Small intestine (tissue), 7 donors: ENCODE data around the gene FAT2. TPM values are rescaled to one million over a fixed set of nuclear protein-coding genes. Genes with fewer than 3 reads are reported as not detected.

Experiments
- DNase-seq, 2 donors: peaks; one replicate each; pipeline versions ENCODE4 v3.0.0 to v3.0.0-alpha.2; 2013
- FAIRE-seq: peaks from 2 replicates; lab custom pipeline; 2012; peaks lifted over from hg19 to GRCh38; lab: Jason Lieb, UNC
- H3K27ac ChIP-seq, 3 donors: one replicate each; pipeline ENCODE4 v1.5.1; 2013; ENCODE audit warnings: low read length in 2 of 3, mild to moderate bottlenecking in 2 of 3, control low read depth in 1 of 3, inconsistent platforms in 1 of 3, low read depth in 1 of 3, moderate library complexity in 1 of 3
- H3K27me3 ChIP-seq, 3 donors: one replicate each; pipeline ENCODE4 v1.6.1; 2013; ENCODE audit warnings: low read length in 3 of 3, inconsistent platforms in 1 of 3; ENCODE audit not compliant: control insufficient read depth in 3 of 3, insufficient read depth in 3 of 3
- H3K36me3 ChIP-seq, 3 donors: one replicate each; pipeline ENCODE4 v1.6.1; 2013; ENCODE audit warnings: low read length in 3 of 3, inconsistent platforms in 1 of 3, low read depth in 1 of 3, mild to moderate bottlenecking in 1 of 3, moderate library complexity in 1 of 3; ENCODE audit not compliant: control insufficient read depth in 3 of 3, insufficient read depth in 2 of 3
- H3K4me1 ChIP-seq, 3 donors: one replicate each; pipeline ENCODE4 v1.6.1; 2013; ENCODE audit warnings: low read length in 2 of 3, inconsistent platforms in 1 of 3, low read depth in 1 of 3, mild to moderate bottlenecking in 1 of 3, moderate library complexity in 1 of 3; ENCODE audit not compliant: control insufficient read depth in 3 of 3, insufficient read depth in 2 of 3
- H3K4me3 ChIP-seq, 3 donors: one replicate each; pipeline ENCODE4 v1.5.1; 2013; ENCODE audit warnings: low read length in 3 of 3, control low read depth in 1 of 3, inconsistent platforms in 1 of 3, low read depth in 1 of 3, mild to moderate bottlenecking in 1 of 3, moderate library complexity in 1 of 3
- H3K9me3 ChIP-seq, 2 donors: one replicate each; pipeline ENCODE4 v1.6.1; 2013; ENCODE audit warnings: low read depth in 1 of 2, low read length in 1 of 2; ENCODE audit not compliant: control insufficient read depth in 2 of 2, insufficient read depth in 1 of 2
- WGBS, 3 donors: extraction: QIAGEN DNeasy Blood & Tissue Kit; methylation state at CpG; one replicate each; pipeline ENCODE4 v1.1.7; 2013; 5-methylcytosine and 5-hydroxymethylcytosine counted together
- polyA plus RNA-seq, 4 donors: library from polyadenylated mRNA; stranded (reverse) in 3 of 4; unstranded in 1 of 4; fragments of 200-250 nt in 3 of 4; fragments of 120-200 nt in 1 of 4; gene quantifications; one replicate each; pipeline versions ENCODE4 v1.2.1 to v1.2.3, GENCODE V29; 2013
- donor health status: healthy with polysubstance abuse.
- donor health status: control.
- donor health status: control.
- donor health status: Bipolar disorder and iron deficiency.
- donor health status: healthy.

Gene FAT2
- polyA plus RNA-seq, 4 donors: 0.01 to 0.49 TPM; not detected in 2

DNA sequence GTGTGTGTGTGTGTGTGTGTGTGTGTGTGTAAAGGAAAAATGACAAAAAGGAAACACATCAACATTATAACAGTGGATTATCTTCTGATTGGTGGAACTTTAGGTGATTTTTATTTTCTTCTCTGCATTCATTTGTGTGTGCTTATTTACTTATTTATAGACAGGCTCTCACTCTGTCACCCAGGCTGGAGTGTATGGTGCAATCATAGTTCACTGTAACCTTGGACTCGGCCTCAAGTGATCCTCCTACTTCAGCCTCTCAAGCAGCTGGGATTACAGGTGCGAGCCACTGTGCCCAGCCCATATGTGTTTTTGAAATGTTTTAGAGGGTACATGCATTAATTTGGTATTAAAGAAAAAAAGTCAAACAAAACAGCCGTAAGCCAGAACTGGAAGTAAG, 39.1 kb downstream of the FAT2 start:
- DNase-seq: no peak
- H3K4me3 ChIP-seq: no peak overlapping the region
- no peaks in the 10 kb centered on the region for H3K27me3 ChIP-seq
- WGBS, 3 donors: 89 to 95% (median 89%) methylated on average over 3 of the region's 3 CpGs
- FAIRE-seq: no peak
- H3K36me3 ChIP-seq: no peaks in the 10 kb centered on the region
- H3K4me1 ChIP-seq: no peaks in the 10 kb centered on the region
- no peaks in the 10 kb centered on the region for H3K9me3 ChIP-seq
- H3K27ac ChIP-seq: no peak overlapping the region

DNA sequence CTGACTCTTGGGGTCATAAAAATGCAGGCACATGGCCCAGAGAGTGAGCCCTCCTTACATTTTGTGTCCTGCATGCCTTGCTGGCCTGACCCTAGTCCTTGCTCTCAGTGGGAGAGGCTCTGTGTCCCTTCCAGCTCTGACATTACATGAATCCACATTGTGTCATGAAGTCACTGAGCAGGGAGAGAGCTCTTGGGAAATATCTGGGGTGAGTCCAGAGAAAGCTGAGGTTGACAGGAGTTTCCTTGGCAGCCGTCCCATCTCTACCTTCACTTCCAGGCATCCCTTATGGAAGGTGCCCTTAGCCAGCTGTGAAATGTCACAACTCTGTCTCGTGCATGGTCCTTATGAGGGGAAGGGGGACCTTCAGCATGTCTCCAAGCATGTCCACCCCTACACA, 41.0 kb downstream of the FAT2 start:
- FAIRE-seq (no peak), DNase-seq (no peak)
- no peaks in the 10 kb centered on the region for H3K9me3 ChIP-seq
- WGBS, 3 donors: 69 to 88% (median 74%) methylated on average over 2 of the region's 2 CpGs
- no peak overlapping the region for H3K27ac ChIP-seq
- no peaks in the 10 kb centered on the region for H3K36me3 ChIP-seq
- no peaks in the 10 kb centered on the region for H3K4me1 ChIP-seq
- no peaks in the 10 kb centered on the region for H3K27me3 ChIP-seq
- H3K4me3 ChIP-seq: no peak overlapping the region

DNA sequence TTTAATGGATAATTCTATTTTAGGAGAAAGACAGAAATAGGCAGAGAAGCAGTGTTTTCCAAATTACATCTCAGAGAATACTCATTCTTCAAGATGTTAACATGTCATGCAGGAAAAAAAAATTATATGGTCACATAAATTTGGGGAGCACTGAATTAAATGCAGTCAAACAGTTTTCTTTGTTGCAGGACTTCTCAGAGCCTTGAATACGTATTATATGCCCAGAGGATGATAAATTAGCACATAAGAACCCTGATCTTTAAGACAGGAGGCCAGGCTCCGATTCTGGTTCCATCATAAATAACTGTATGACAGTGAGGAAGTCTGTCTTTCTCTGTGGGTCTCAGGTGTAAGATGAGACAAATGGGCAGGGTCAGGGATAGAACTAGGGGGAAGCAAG, 41.4 kb downstream of the FAT2 start:
- Histone ChIP-seq H3K27ac (no peak overlapping the region), H3K4me1 (no peaks in the 10 kb centered on the region), H3K36me3 (no peaks in the 10 kb centered on the region), H3K27me3 (no peaks in the 10 kb centered on the region), H3K4me3 (no peak overlapping the region), H3K9me3 (no peaks in the 10 kb centered on the region)
- DNase-seq: no peak
- 42 to 78% (median 70%) methylated on average over 2 of the region's 2 CpGs for WGBS, 3 donors
- no peak for FAIRE-seq

DNA sequence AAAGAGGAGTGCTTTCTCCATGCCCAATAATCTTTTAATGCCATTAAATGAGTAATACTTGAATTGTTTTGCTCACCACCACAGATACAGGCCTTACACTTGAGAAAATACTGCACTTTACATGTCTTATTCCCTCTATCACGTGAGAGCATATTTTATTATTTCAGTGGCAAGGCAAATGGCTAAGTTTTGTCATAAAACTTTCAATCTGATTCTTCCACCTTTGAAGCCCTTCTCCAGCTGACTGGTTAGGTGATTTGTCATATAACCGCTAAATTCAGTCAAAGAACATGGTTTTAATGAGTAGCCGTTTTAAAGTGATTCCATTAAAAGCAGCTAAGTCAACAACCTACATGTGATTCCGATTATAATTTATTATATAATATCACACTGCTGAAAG, 43.8 kb downstream of the FAT2 start:
- Histone ChIP-seq H3K27me3 (no peaks in the 10 kb centered on the region), H3K4me1 (no peaks in the 10 kb centered on the region), H3K27ac (no peak overlapping the region), H3K9me3 (no peaks in the 10 kb centered on the region), H3K36me3 (no peaks in the 10 kb centered on the region), H3K4me3 (no peak overlapping the region)
- DNase-seq (no peak), FAIRE-seq (no peak)
- WGBS, 3 donors: 70 to 75% (median 75%) methylated on average over 4 of the region's 4 CpGs

DNA sequence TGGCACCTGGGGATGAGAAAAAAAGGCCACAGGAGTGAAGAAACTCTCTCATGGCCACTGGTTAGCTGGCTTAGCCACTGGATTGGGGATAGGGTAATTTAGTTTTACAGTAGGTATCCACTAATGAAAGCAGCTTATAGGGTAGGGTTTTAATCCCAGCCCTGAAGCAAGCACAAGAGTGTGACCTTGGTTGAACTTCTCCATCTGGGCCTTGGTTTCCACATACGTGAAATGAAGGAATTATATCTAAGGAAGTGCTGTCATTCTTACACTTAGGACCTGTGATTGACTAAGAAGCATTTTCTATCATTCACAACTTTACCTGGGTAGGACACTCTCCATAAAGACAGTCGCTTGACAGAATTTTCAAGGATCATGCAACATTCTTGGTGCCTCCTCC, 49.6 kb downstream of the FAT2 start:
- WGBS, 3 donors: 76 to 97% (median 91%) methylated on average over 2 of the region's 2 CpGs
- no peaks in the 10 kb centered on the region for H3K27me3 ChIP-seq
- no peak for DNase-seq
- no peaks in the 10 kb centered on the region for H3K4me1 ChIP-seq
- no peak overlapping the region for H3K27ac ChIP-seq
- FAIRE-seq: no peak
- no peaks in the 10 kb centered on the region for H3K9me3 ChIP-seq
- H3K4me3 ChIP-seq: no peak overlapping the region
- no peaks in the 10 kb centered on the region for H3K36me3 ChIP-seq

Other genes starting within 250 kb of the FAT2 start
- gene SLC36A2, start 243.8 kb downstream of the FAT2 start, polyA plus RNA-seq: not detected
- 10 to 100 TPM; 10.6 to 38.8 (median 25.4) TPM for gene SLC36A1, start 143.7 kb downstream of the FAT2 start, polyA plus RNA-seq
- 100 to 1,000 TPM in 2 of 4 donors, 10 to 100 TPM in 1, 1 to 10 TPM in 1; 9.6 to 487 (median 135) TPM for gene SPARC, start 95.6 kb upstream of the FAT2 start, polyA plus RNA-seq
- 100 to 1,000 TPM; 168 to 327 (median 257) TPM for gene ATOX1, start 167.3 kb upstream of the FAT2 start, polyA plus RNA-seq
- gene G3BP1, start 180.6 kb upstream of the FAT2 start, polyA plus RNA-seq: 100 to 1,000 TPM in 1 of 4 donors, 10 to 100 TPM in 3; 11.9 to 112 (median 26.0) TPM